Hematopoietic multipotent progenitor cell treated with erythropoietin and hydrocortisone succinate and interleukin-3 and kit ligand, for 8 days (in vitro differentiated cells): ENCODE measurements around the gene DNAI4.
"Not testable (repeated sequence)": the region's sequence is repeated elsewhere in the genome, so short reads cannot be mapped to it uniquely, and the experiment has no call there.

ENCODE experiments used
- DNase-seq: peaks from one replicate; pipeline ENCODE4 v3.0.0-alpha.2; 2015

The DNAI4 gene

GRCh38 chr1:66924756-66925557 is at the start of gene DNAI4, which contains the start of gene MIER1:
DNAI4 (minus strand) TSS chr1:66924856; CDS start chr1:66924831, 25 bp downstream.
MIER1 (plus strand) TSS chr1:66924990; CDS start chr1:66925029, 39 bp downstream.
- DNase-seq, result peak; percentile 97

GRCh38 chr1:66968574-66968973 is 43.9 kb upstream of the DNAI4 start:
- DNase-seq, result no peak

- not testable (repeated sequence) for DNase-seq
Measured at GRCh38 chr1:66966188-66966873, 41.7 kb upstream of the DNAI4 start.

- no peak for DNase-seq
Measured at GRCh38 chr1:66957938-66958337, 33.3 kb upstream of the DNAI4 start.

GRCh38 chr1:66954208-66954607 is 29.6 kb upstream of the DNAI4 start:
- no peak for DNase-seq

- no peak for DNase-seq
Measured at GRCh38 chr1:66951513-66951912, 26.9 kb upstream of the DNAI4 start.

- DNase-seq, result no peak
Measured at GRCh38 chr1:66947267-66947666, 22.6 kb upstream of the DNAI4 start.

- no peak for DNase-seq
Measured at GRCh38 chr1:66945316-66945715, 20.7 kb upstream of the DNAI4 start.

GRCh38 chr1:66944330-66945274 is 19.9 kb upstream of the DNAI4 start:
- DNase-seq, result no peak

- DNase-seq, result no peak
Measured at GRCh38 chr1:66943361-66943969, 18.8 kb upstream of the DNAI4 start.

GRCh38 chr1:66940981-66941380 is 16.3 kb upstream of the DNAI4 start:
- no peak for DNase-seq

- DNase-seq, result no peak
Measured at GRCh38 chr1:66938613-66939012, 14.0 kb upstream of the DNAI4 start.

GRCh38 chr1:66937529-66938234 is 13.0 kb upstream of the DNAI4 start:
- DNase-seq, result no peak

- no peak for DNase-seq
Measured at GRCh38 chr1:66933887-66934700, 9.4 kb upstream of the DNAI4 start.

- DNase-seq, result no peak
Measured at GRCh38 chr1:66932291-66932690, 7.6 kb upstream of the DNAI4 start.

- DNase-seq, result no peak
Measured at GRCh38 chr1:66931590-66931989, 6.9 kb upstream of the DNAI4 start.

GRCh38 chr1:66930823-66931174 is 6.1 kb upstream of the DNAI4 start:
- DNase-seq, result no peak

GRCh38 chr1:66929999-66930822 is 5.6 kb upstream of the DNAI4 start:
- peak; percentile 92 for DNase-seq

GRCh38 chr1:66929691-66929998 is 5.0 kb upstream of the DNAI4 start:
- DNase-seq, result no peak

GRCh38 chr1:66929146-66929688 is 4.6 kb upstream of the DNAI4 start:
- DNase-seq, result peak; percentile 39
